Effector memory CD8-positive, alpha-beta T cell (primary cell): ENCODE data around the gene OR13J1.
"Not testable (repeated sequence)": the region's sequence is repeated elsewhere in the genome, so short reads cannot be mapped to it uniquely, and the experiment has no call there.

Experiments
- ATAC-seq: fragments of 150-1000 bp; cut with Tn5 transposase; replicated peaks from 2 replicates; pipeline ENCODE4 v1.10.0; 2021; ENCODE audit warnings: mild to moderate bottlenecking, moderate library complexity
- DNase-seq, 3 experiments: peaks; one replicate each; pipeline ENCODE4 v3.0.0; 2021
- H3K27ac Mint-ChIP-seq, 2 donors: one replicate each; pipeline ENCODE4 v1.8.0; 2022; ENCODE audit warnings: mild to moderate bottlenecking in 2 of 2, mixed read lengths in 2 of 2, moderate library complexity in 2 of 2
- H3K27me3 Mint-ChIP-seq, 2 donors: one replicate each; pipeline ENCODE4 v1.8.0; 2022; ENCODE audit warnings: mixed read lengths in 2 of 2
- H3K36me3 Mint-ChIP-seq: one replicate; pipeline ENCODE4 v1.8.0; 2022; ENCODE audit warnings: mild to moderate bottlenecking, moderate library complexity, mixed read lengths; ENCODE audit not compliant: insufficient read depth
- H3K4me1 Mint-ChIP-seq, 2 donors: one replicate each; pipeline ENCODE4 v1.8.0; 2022; ENCODE audit warnings: low read depth in 2 of 2, mixed read lengths in 2 of 2
- H3K4me3 Mint-ChIP-seq, 2 donors: one replicate each; pipeline ENCODE4 v1.8.0; 2022; ENCODE audit warnings: mild to moderate bottlenecking in 2 of 2, mixed read lengths in 2 of 2, moderate library complexity in 2 of 2
- H3K9me3 Mint-ChIP-seq, 2 donors: one replicate each; pipeline ENCODE4 v1.8.0; 2022; ENCODE audit warnings: mixed read lengths in 2 of 2
- total RNA-seq, 9 experiments: gene quantifications; one replicate each; lab custom pipeline; 2026; lab: John Stamatoyannopoulos, UW

Gene OR13J1, protein sequence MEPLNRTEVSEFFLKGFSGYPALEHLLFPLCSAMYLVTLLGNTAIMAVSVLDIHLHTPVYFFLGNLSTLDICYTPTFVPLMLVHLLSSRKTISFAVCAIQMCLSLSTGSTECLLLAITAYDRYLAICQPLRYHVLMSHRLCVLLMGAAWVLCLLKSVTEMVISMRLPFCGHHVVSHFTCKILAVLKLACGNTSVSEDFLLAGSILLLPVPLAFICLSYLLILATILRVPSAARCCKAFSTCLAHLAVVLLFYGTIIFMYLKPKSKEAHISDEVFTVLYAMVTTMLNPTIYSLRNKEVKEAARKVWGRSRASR
- total RNA-seq = 0 reads per million in 9 experiments

DNA sequence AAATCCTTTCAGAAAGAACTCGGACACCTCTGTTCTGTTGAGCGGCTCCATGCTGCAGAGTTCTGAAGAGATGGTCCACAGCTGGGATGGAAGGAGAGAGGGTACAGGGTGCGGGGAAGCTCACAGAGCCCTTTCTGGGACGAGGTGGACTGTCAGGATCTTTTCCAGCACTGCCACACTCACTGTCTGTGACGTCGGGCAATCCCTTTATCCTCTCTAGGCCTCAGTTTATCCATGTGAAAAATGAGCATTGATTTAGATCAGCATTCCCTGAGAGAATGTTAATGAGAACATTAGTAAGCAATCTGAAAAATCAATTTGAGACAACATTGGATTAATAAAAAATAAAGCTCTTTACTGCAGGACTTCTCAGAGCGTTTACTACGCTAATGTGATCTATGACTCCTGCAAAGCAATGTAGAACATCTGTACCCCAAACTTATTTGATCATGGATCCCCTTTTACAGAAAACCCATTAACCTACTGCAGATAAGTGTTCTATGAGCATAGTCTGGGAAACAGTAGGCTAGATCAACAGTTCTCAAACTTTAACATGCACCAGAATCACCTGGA is at the start of gene OR13J1:
Gene OR13J1, minus strand, starts transcription at position 51 of the 573 bp plus-strand sequence. Its CDS starts 0 bp downstream, at position 51.
- H3K9me3 Mint-ChIP-seq = no peaks in the 10 kb centered on the region

DNA sequence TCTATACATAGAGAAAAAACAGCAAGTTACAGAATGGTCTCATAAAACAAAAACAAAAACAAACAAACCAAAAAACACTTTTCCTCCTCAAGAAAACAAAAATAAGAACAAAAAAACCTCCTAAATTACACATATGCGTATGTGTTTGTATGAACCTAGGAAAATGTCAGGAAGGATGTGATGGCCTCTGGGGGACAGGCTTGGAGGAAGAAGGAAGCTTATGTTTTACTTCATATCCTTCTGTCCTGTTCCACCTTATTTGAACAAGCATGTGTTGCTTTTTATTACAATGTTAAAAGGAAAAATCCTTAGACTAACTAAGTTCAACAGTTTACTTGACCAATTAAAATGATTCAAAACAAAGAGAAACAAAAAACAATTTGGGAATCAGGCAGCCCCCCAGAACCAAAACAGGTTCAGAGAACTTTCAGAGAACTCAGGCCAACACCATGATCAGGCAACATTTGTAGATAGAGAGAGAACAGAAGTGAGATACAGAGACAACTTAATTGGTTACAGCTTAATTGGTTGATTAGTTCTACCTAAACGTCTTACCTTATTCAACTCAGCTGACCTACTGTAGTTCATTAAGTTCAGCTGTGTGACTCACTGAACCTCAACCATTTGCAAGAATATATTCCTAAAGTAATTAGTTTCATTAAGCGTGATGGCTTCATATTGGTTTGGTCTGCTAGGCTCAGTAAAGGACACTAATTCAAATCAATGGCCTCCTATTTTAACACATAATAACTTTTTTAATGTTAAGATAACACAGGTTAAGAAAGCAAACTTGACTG is 49.2 kb upstream of the OR13J1 start:
- Mint-ChIP-seq H3K4me1 (no peaks in the 10 kb centered on the region), H3K27me3 (peaks cover 13 to 15% of the 10 kb centered on the region in 2 donors), H3K36me3 (peaks cover 6% of the 10 kb centered on the region), H3K27ac (no peak overlapping the region), H3K4me3 (no peak overlapping the region), H3K9me3 (no peaks in the 10 kb centered on the region)
- DNase-seq (no peak), ATAC-seq (no peak)

More for the DNA sequence above, at the start of gene OR13J1:
- no peak for ATAC-seq
- Mint-ChIP-seq H3K27ac (no peak within 1 kb of the TSS), H3K36me3 (no peaks in the 10 kb centered on the region), H3K4me3 (no peak within 1 kb of the TSS), H3K4me1 (no peaks in the 10 kb centered on the region), H3K27me3 (peaks cover 24 to 26% of the 10 kb centered on the region in 2 donors)
- DNase-seq = no peak

DNA sequence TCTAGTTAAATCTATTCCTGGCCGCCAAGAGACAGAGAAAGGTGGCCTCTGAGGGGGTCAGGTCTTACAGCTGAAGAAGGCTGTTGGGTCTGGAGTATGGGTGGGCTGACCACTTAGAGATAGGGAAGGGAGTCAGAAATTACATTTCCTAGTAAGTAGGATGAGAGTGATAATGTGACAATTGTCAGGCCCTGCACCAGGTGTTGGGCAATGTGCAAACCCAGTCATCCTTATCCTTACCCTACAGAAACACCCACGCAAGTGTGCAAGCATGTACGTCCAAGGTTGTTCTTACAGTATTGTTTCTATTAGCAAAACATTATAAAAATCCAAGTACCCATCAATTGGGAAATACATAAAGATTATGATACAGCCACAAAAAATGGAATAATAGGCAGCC is 48.6 kb upstream of the OR13J1 start:
- Mint-ChIP-seq H3K27ac (peak overlapping the region in 1 of 2 donors; percentile 58), H3K4me3 (no peak overlapping the region), H3K36me3 (peaks cover 6% of the 10 kb centered on the region), H3K4me1 (no peaks in the 10 kb centered on the region), H3K9me3 (no peaks in the 10 kb centered on the region), H3K27me3 (peaks cover 12 to 15% of the 10 kb centered on the region in 2 donors)
- ATAC-seq (no peak), DNase-seq (no peak)

DNA sequence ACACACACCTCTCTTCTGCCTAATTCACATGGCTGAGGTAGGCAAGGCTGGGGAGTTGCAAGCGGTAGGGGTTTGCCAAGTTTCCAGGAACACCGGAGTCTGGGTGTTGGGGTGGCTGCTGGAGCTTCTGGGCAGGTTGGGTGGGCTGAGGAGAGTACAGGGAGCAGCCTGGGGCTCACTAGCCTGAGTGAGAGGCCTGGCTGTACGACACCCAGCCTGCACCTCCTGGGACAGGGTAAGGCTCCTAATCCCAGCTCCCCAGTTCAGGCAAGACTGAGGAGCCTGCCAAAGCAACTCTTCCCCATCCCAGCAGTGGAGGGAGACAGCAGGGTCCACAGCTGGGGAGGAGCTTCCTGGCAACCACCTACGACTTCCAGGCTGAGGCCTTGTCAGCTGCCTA is 47.1 kb upstream of the OR13J1 start:
- no peak overlapping the region for H3K4me3 Mint-ChIP-seq
- no peaks in the 10 kb centered on the region for H3K27me3 Mint-ChIP-seq
- ATAC-seq (no peak), DNase-seq (no peak)
- H3K27ac Mint-ChIP-seq = no peak overlapping the region
- peaks cover 6% of the 10 kb centered on the region for H3K36me3 Mint-ChIP-seq
- no peaks in the 10 kb centered on the region for H3K9me3 Mint-ChIP-seq
- H3K4me1 Mint-ChIP-seq = peaks cover 0 to 3% of the 10 kb centered on the region in 2 donors

DNA sequence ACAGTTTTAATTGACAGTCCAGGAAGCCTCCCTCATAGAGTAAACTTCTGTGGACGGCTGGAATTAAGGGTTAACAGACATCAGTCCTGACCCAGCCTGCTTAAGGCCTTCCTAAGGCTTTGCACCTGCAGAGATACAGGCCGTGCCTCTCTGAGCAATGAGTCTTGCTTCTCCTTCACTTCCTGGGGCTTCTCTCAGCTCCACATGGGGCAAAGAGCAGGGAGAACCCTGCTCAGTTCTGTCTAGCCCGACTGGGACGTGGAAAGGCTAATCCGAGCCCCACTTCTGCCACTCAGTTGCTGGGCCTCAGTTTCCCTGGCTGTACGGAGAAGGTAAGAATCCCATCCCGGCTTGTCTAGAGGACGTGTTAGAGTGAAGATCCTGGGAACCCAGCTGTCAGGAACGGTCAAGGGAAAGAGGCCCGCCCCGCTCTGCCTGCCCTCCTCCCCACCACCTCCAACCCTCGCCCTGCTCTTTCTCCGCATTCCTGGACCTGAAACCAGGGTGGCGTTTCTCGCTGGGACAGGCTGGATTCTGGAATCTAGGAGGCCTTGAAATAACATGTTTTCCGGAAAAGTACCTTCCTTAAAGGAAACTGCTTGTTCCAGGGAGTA is 45.6 kb upstream of the OR13J1 start:
- H3K4me3 Mint-ChIP-seq = no peak overlapping the region
- peaks cover 3 to 11% of the 10 kb centered on the region in 2 donors for H3K4me1 Mint-ChIP-seq
- ATAC-seq (no peak), DNase-seq (no peak)
- peaks cover 6% of the 10 kb centered on the region for H3K36me3 Mint-ChIP-seq
- no peak overlapping the region for H3K27ac Mint-ChIP-seq
- no peaks in the 10 kb centered on the region for H3K27me3 Mint-ChIP-seq
- no peaks in the 10 kb centered on the region for H3K9me3 Mint-ChIP-seq

DNA sequence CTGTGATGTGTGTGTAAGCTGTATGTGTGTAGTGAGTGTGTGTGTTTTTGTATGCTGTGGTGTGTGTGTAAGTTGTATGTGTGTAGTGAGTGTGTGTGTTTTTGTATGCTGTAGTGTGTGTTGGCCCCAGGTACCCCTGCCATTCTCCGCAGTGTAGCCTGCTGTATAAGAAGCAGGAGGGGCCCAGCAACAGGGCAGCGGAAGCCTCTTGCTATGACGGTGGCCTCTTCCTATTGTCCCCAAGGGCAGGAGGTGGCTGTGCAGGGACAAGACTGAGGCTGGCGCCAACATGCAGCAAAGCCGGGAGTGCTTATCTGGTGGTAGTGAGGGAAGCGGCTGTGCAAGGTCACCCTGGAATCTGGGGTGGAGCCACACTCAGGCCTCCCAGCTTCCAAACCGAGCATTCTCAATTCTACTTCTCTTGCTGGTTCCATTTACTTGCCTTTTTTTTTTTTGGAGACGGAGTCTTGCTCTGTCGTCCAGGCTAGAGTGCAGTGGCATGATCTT is 44.2 kb upstream of the OR13J1 start:
- Mint-ChIP-seq H3K27ac (no peak overlapping the region), H3K4me3 (no peak overlapping the region), H3K9me3 (no peaks in the 10 kb centered on the region), H3K36me3 (peaks cover 6% of the 10 kb centered on the region), H3K27me3 (no peaks in the 10 kb centered on the region), H3K4me1 (peaks cover 5 to 14% of the 10 kb centered on the region in 2 donors)
- ATAC-seq (peak; percentile 31), DNase-seq (no peak)

DNA sequence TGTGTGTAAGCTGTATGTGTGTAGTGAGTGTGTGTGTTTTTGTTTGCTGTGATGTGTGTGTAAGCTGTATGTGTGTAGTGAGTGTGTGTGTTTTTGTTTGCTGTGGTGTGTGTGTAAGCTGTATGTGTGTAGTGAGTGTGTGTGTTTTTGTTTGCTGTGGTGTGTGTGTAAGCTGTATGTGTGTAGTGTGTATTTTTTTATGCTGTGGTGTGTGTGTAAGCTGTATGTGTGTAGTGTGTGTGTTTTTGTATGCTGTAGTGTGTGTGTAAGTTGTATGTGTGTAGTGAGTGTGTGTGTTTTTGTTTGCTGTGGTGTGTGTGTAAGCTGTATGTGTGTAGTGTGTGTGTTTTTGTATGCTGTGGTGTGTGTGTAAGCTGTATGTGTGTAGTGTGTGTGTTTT is 43.2 kb upstream of the OR13J1 start:
- H3K27ac Mint-ChIP-seq, ATAC-seq, DNase-seq, H3K27me3 Mint-ChIP-seq, H3K9me3 Mint-ChIP-seq, H3K36me3 Mint-ChIP-seq, H3K4me3 Mint-ChIP-seq: not testable (repeated sequence)
- H3K4me1 Mint-ChIP-seq = peaks cover 9 to 14% of the 10 kb centered on the region in 2 donors

DNA sequence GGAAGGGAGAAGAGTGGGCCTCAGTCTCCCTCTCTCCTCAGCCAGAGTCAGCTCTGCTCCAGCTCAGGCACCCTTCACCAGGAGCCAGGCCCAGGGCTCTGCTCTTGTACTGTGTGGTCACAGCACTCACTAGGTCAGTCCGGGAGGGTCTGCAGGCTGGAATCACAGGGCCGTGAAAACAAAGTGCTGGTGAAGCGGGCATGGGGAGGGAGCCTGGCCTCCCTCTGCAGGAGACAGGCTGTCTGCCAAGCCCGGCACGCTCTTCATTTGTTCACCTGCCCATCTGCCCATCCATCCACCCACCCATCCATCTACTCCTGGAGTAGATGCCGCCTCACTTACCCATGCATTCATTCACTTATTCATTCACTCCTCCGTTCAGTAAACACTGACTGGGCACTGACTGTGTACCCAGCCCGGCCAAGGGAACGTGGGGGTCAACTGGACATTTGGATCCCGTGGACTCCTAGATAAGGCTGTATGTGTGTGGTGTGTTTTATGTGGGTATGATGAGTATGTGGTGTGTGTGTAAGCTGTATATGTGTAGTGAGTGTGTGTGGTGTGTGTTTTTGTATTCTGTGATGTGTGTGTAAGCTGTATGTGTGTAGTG is 42.7 kb upstream of the OR13J1 start:
- Mint-ChIP-seq H3K27ac (no peak overlapping the region), H3K36me3 (peaks cover 3% of the 10 kb centered on the region), H3K4me3 (no peak overlapping the region), H3K27me3 (no peaks in the 10 kb centered on the region), H3K9me3 (no peaks in the 10 kb centered on the region), H3K4me1 (peaks cover 9 to 14% of the 10 kb centered on the region in 2 donors)
- DNase-seq (no peak), ATAC-seq (no peak)

DNA sequence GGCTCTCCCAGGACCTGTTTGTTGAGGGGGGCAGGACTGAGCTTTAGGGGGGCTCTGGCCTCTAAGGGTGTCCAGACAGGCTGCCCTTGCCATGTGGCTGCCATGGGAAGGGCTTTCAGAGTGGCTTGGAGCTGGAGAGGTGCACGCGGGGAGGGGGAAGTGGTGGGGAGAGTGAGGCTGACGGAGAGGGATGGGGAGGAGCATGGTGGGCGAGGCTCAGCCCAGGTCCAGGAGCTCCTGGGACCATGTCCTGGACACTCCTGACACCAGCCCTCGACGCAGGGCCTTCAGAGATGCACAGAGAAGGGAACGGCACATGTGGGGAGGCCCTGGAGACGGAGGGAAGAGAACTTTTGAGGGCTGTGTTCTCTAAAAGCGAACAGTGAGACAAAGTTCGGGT is 41.5 kb upstream of the OR13J1 start:
- no peak for DNase-seq
- Mint-ChIP-seq H3K27ac (peak overlapping the region in 1 of 2 donors; percentile 82), H3K4me1 (peaks cover 11 to 14% of the 10 kb centered on the region in 2 donors), H3K4me3 (no peak overlapping the region), H3K36me3 (no peaks in the 10 kb centered on the region), H3K27me3 (no peaks in the 10 kb centered on the region), H3K9me3 (no peaks in the 10 kb centered on the region)
- ATAC-seq = no peak

DNA sequence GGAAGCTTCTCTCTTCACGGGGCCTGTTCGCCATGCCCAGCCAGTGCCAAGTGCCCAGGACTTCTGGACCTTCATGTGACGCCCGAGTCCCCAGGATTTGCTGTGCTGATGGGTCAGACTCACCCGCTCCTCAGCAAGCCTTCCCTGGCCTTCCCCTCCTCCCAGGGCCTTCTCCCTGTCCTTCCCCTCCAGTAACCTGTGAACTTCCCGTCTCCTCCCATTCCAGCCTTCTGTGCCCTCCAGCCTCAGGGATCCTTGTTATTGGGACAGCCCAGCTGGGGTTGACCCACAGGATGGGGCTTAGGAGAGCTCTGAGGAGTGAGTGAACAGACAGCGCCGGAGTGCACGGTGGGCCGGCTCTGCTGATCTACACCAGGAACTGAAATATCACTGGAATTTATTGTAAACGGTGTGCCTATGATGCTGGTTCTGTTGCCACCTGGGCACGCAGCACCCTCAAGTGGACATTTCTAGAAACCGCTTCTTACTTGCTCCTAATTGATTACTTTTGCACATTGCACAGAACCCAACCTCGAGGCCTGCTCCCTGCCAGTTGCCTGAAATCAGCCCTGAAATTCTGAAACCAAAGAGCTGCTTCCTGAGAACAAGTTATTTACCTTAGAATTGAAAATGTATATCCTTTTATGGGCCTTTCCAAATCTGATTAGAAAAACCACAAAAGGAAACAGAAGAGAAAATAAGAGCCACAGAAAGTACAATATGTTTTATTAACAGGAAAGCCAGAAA is 40.6 kb upstream of the OR13J1 start:
- H3K4me1 Mint-ChIP-seq = peaks cover 12 to 14% of the 10 kb centered on the region in 2 donors
- H3K27me3 Mint-ChIP-seq = no peaks in the 10 kb centered on the region
- peak overlapping the region; percentile 82 to 91 for H3K27ac Mint-ChIP-seq
- no peaks in the 10 kb centered on the region for H3K36me3 Mint-ChIP-seq
- DNase-seq = peak in 1 of 3 experiments; percentile 15
- peak overlapping the region; percentile 48 to 49 for H3K4me3 Mint-ChIP-seq
- no peaks in the 10 kb centered on the region for H3K9me3 Mint-ChIP-seq
- ATAC-seq = peak; percentile 54

DNA sequence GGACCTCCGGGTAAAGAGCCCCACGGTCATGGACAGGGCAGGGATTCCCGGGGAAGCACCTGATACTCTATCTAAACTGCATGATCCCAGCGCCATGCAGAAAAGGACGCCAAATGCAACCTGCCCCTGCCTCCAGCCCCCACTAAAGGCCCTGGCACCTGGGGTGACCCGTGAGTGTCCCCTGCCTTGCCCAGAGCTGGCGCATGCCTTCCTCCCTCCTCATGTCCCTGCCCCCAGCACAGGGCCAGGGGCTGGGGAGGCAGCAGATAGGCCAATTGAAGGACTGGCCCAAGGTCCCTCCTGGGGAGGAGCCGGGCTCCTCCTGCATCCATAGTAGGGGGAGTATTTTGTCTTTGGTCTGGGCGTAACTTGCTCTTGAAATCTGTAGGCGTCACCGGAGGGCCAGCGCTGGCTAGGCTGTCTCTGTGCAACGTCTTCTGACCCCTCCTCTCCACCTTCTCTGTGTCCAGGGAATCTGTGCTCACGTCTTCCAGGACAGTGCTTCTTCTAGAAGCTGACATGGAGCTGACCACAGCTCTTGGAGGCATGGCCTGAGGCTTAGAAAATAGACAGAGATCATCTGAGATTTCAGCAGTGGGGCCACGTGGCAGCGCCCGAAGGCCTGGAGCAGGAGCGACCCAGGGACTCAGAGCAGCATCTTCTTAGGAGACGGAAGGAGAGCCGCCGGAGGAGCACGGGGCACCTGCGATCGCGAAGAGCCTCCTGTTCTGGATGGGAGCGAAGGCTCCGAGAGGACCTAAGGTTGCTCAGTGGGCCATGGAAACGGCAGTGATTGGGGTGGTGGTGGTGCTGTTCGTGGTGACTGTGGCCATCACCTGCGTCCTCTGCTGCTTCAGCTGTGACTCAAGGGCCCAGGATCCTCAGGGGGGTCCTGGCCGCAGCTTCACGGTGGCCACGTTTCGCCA is 39.7 kb upstream of the OR13J1 start:
- Mint-ChIP-seq H3K27me3 (peaks cover 0 to 1% of the 10 kb centered on the region in 2 donors), H3K9me3 (no peaks in the 10 kb centered on the region), H3K4me1 (peaks cover 12 to 14% of the 10 kb centered on the region in 2 donors), H3K4me3 (no peak overlapping the region), H3K27ac (no peak overlapping the region), H3K36me3 (no peaks in the 10 kb centered on the region)
- no peak for ATAC-seq
- DNase-seq = no peak
